Ovary (tissue), 9 donors: Measurements from ENCODE around the gene ABCG8. TPM values are rescaled to one million over a fixed set of nuclear protein-coding genes. Genes with fewer than 3 reads are reported as not detected.

ENCODE experiments used
- DNase-seq, 5 donors: peaks; one replicate each; pipeline ENCODE4 v3.0.0-alpha.2; 2019 to 2020
- H3K27ac ChIP-seq, 2 donors: fragments of 200-600 bp; one replicate each; pipeline versions ENCODE4 v1.5.1 to v1.8.0; 2019 to 2022
- H3K27me3 ChIP-seq: fragments of 200-600 bp; one replicate; pipeline ENCODE4 v1.8.0; 2022
- H3K36me3 ChIP-seq: fragments of 200-600 bp; sonication (generic); one replicate; pipeline ENCODE4 v1.5.1; 2019
- H3K4me1 ChIP-seq: one replicate; pipeline ENCODE4 v1.8.1; 2013; ENCODE audit warnings: mild to moderate bottlenecking, moderate library complexity; ENCODE audit not compliant: insufficient read depth
- H3K4me3 ChIP-seq: fragments of 200-600 bp; sonication (generic); one replicate; pipeline ENCODE4 v1.5.1; 2017
- H3K9me3 ChIP-seq, 2 donors: fragments of 200-600 bp in 1 of 2; sonication (generic) in 1 of 2; one replicate each; pipeline versions ENCODE4 v1.5.1 to v1.8.1; 2013 to 2019; ENCODE audit warnings: mild to moderate bottlenecking in 1 of 2, moderate library complexity in 1 of 2
- EP300 ChIP-seq: sonication (generic); formaldehyde crosslinking; IDR thresholded peaks from one replicate; pipeline ENCODE4 v1.6.1; 2017; ENCODE audit warnings: antibody characterized with exemption
- POLR2A ChIP-seq: fragments of 450-650 bp; IDR thresholded peaks from one replicate; pipeline ENCODE4 v1.6.1; 2017; ENCODE audit warnings: antibody characterized with exemption, mild to moderate bottlenecking, moderate library complexity
- WGBS, 3 donors: extraction: QIAGEN DNeasy Blood & Tissue Kit in 1 of 3; methylation state at CpG; one replicate each; pipeline versions ENCODE4 v1.1.5 to v1.1.7; 2013 to 2017; 5-methylcytosine and 5-hydroxymethylcytosine counted together
- intact Hi-C, 4 donors: fragments of 100-400 bp; cut with DNase I; formaldehyde crosslinking; loops; one replicate each; pipeline versions ENCODE4 v1.11.0 to v1.15.1; 2022 to 2023
- polyA plus RNA-seq, 2 donors: library from polyadenylated mRNA; stranded (reverse); fragments of 200-250 nt in 1 of 2; fragments of 350-450 nt in 1 of 2; fragmentation: Illumina TruSeq in 1 of 2; extraction: RNeasy Lipid Tissue Mini Kit (QIAGEN cat#74804) in 1 of 2; gene quantifications; one replicate each; pipeline ENCODE4 v1.2.3, GENCODE V29; 2013 to 2014
- total RNA-seq, 7 donors: library from RNA; depleted of rRNA in 2 of 7; stranded (reverse); fragments of >200 nt in 2 of 7; fragmentation: NEBNext Ultra II Directional in 3 of 7; extraction: Animal tissue kit (Norgen Biotek cat#: 25700) in 3 of 7; gene quantifications; one replicate each; pipeline versions ENCODE4 v1.1.0 to v1.2.4, GENCODE V29; 2016 to 2023
- TF ChIP-seq, protein P1 (sequence below), 3 donors: fragments of 450-650 bp in 2 of 3; fragments of 200-600 bp in 1 of 3; IDR thresholded peaks; one replicate each; pipeline versions ENCODE4 v1.5.1 to v1.8.0; 2016 to 2022; ENCODE audit warnings: antibody characterized with exemption in 3 of 3, mild to moderate bottlenecking in 1 of 3
- donor health status: DM: no; HTN: no; CAD: no; lungs with moderate emphysema.
- donor health status: DM: no; HTN: no; CAD: no.
- donor health status: Bipolar disorder and iron deficiency.
- donor health status: DM: yes; HTN: yes; CAD: no.
- donor health status: DM: no; HTN: no; CAD: no.
- donor health status: DM: yes; HTN: yes; CAD: no.

Gene ABCG8
- total and polyA plus RNA-seq, 9 donors = 0.02 to 0.08 (median 0.05) TPM; not detected in 6

DNA sequence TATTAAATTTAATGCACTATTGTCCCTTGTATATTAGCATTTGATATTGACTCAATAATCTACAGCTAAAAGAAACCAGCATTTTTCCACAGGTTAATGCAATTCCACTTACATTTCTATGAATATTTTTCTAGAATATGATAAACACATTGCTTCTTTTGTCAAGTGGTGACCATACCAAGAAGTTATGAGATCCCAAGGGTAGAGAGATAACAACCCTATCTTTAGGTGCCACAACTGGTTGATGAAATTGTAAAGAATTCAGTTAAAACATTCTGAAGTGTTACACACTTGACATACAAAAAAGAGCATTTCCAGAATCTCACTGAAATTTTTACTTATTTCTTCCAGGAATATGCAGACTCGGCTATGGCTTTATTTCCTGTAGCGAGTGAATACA is 56.0 kb downstream of the ABCG8 start:
- no peaks in the 10 kb centered on the region for H3K9me3 ChIP-seq
- no peak for TF ChIP-seq EP300
- no peak for TF ChIP-seq POLR2A
- TF ChIP-seq, protein P1, sequence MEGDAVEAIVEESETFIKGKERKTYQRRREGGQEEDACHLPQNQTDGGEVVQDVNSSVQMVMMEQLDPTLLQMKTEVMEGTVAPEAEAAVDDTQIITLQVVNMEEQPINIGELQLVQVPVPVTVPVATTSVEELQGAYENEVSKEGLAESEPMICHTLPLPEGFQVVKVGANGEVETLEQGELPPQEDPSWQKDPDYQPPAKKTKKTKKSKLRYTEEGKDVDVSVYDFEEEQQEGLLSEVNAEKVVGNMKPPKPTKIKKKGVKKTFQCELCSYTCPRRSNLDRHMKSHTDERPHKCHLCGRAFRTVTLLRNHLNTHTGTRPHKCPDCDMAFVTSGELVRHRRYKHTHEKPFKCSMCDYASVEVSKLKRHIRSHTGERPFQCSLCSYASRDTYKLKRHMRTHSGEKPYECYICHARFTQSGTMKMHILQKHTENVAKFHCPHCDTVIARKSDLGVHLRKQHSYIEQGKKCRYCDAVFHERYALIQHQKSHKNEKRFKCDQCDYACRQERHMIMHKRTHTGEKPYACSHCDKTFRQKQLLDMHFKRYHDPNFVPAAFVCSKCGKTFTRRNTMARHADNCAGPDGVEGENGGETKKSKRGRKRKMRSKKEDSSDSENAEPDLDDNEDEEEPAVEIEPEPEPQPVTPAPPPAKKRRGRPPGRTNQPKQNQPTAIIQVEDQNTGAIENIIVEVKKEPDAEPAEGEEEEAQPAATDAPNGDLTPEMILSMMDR (IDR thresholded peaks at IDR 0.05) = no peak
- no peak overlapping the region for H3K27ac ChIP-seq
- H3K36me3 ChIP-seq = no peaks in the 10 kb centered on the region
- 96 to 99% (median 98%) methylated on average over 2 of the region's 2 CpGs for WGBS, 3 donors
- no peaks in the 10 kb centered on the region for H3K4me1 ChIP-seq
- no peak overlapping the region for H3K4me3 ChIP-seq
- intact Hi-C loops = no loop called here
- no peaks in the 10 kb centered on the region for H3K27me3 ChIP-seq
- DNase-seq = no peak

DNA sequence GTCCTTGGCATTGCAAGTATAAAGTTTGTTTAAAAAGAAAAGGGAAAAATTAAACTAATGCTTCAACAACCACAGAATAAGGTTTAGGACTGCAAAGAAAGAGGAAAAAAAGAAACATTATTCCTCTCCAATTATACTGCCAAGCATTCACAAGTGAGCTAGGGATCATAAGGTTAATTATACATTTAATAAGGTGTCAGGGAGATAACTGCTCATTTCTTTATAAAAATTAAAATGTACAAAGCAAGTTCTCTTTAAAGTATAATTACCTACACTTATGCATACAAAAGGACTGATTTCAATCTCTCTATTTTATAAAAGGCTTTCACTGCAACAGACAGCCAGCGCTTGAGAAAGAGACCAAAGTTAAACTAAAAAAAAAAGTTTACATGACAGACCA is 58.1 kb downstream of the ABCG8 start:
- Histone ChIP-seq H3K36me3 (no peaks in the 10 kb centered on the region), H3K27ac (no peak overlapping the region), H3K27me3 (no peaks in the 10 kb centered on the region), H3K4me3 (no peak overlapping the region), H3K4me1 (no peaks in the 10 kb centered on the region), H3K9me3 (no peaks in the 10 kb centered on the region)
- intact Hi-C loops = no loop called here
- TF ChIP-seq POLR2A (no peak), EP300 (no peak)
- TF ChIP-seq, protein P1 (IDR thresholded peaks at IDR 0.05) = no peak
- 91 to 96% (median 91%) methylated on average over 1 of the region's 1 CpG for WGBS, 3 donors
- no peak for DNase-seq

DNA sequence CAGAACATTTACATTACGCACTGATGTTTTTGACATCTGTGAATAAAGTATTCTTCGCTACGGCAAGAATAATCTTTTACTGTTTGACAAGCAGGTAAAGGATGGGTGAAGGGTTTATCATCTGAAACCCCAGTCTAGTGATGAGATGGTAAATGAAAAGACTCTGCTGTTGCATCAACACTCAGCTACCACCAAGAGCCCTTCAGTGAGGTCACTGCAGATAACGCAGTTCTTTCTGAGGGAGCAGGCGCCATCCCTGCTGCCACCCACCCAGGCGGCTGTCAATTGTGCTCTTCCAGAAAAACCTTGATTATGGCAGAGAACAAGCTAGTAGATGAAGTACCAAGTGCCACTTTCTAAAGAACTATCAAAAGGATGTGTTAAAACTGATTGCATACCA is 58.7 kb downstream of the ABCG8 start:
- Histone ChIP-seq H3K36me3 (no peaks in the 10 kb centered on the region), H3K4me3 (no peak overlapping the region), H3K4me1 (no peaks in the 10 kb centered on the region), H3K27ac (no peak overlapping the region), H3K27me3 (no peaks in the 10 kb centered on the region), H3K9me3 (no peaks in the 10 kb centered on the region)
- TF ChIP-seq EP300 (no peak), POLR2A (no peak)
- TF ChIP-seq, protein P1 (IDR thresholded peaks at IDR 0.05) = no peak
- intact Hi-C loops = no loop called here
- 93 to 96% (median 96%) methylated on average over 6 of the region's 6 CpGs for WGBS, 3 donors
- DNase-seq = no peak

- no peaks in the 10 kb centered on the region for H3K27me3 ChIP-seq
- no peaks in the 10 kb centered on the region for H3K9me3 ChIP-seq
- no peak overlapping the region for H3K27ac ChIP-seq
- no peaks in the 10 kb centered on the region for H3K4me1 ChIP-seq
- H3K4me3 ChIP-seq = no peak overlapping the region
- TF ChIP-seq, protein P1 (IDR thresholded peaks at IDR 0.05) = no peak
- TF ChIP-seq POLR2A (no peak), EP300 (no peak)
- no peak for DNase-seq
- no peaks in the 10 kb centered on the region for H3K36me3 ChIP-seq
- intact Hi-C loops = no loop called here
- WGBS, 3 donors = 73 to 83% (median 82%) methylated on average over 11 of the region's 11 CpGs
Measured at GRCh38 chr2:43898134-43898837, 59.5 kb downstream of the ABCG8 start.
